Measurements from ENCODE around the gene DCAF6.
"Not testable (repeated sequence)": the region's sequence is repeated elsewhere in the genome, so short reads cannot be mapped to it uniquely, and the experiment has no call there.

DCAF6 gene

GRCh38 chr1:167922611-167923074 is 13.8 kb upstream of the DCAF6 start:
- no peak for DNase-seq (ENCODE audit: low read depth)
- H3K4me3 ChIP-seq (ENCODE audit: low read depth, low read length): no peak overlapping the region

GRCh38 chr1:167923324-167924056 is 13.0 kb upstream of the DCAF6 start:
- no peak overlapping the region for H3K4me3 ChIP-seq (ENCODE audit: low read depth, low read length)
- no peak for DNase-seq (ENCODE audit: low read depth)

GRCh38 chr1:167924102-167924501 is 12.4 kb upstream of the DCAF6 start:
- H3K4me3 ChIP-seq (ENCODE audit: low read depth, low read length): no peak overlapping the region
- no peak for DNase-seq (ENCODE audit: low read depth)

- DNase-seq (ENCODE audit: low read depth): no peak
- H3K4me3 ChIP-seq (ENCODE audit: low read depth, low read length): no peak overlapping the region
Measured at GRCh38 chr1:167924543-167925231, 11.8 kb upstream of the DCAF6 start.

GRCh38 chr1:167926486-167926997 is 9.9 kb upstream of the DCAF6 start:
- DNase-seq (ENCODE audit: low read depth): no peak
- H3K4me3 ChIP-seq (ENCODE audit: low read depth, low read length): no peak overlapping the region

GRCh38 chr1:167927046-167927754 is 9.3 kb upstream of the DCAF6 start:
- no peak for DNase-seq (ENCODE audit: low read depth)
- no peak overlapping the region for H3K4me3 ChIP-seq (ENCODE audit: low read depth, low read length)

- H3K4me3 ChIP-seq (ENCODE audit: low read depth, low read length): no peak overlapping the region
- DNase-seq (ENCODE audit: low read depth): no peak
Measured at GRCh38 chr1:167928457-167928852, 8.0 kb upstream of the DCAF6 start.

- not testable (repeated sequence) for DNase-seq (ENCODE audit: low read depth); H3K4me3 ChIP-seq (ENCODE audit: low read depth, low read length)
Measured at GRCh38 chr1:167928919-167929318, 7.6 kb upstream of the DCAF6 start.

GRCh38 chr1:167929725-167930124 is 6.8 kb upstream of the DCAF6 start:
- H3K4me3 ChIP-seq (ENCODE audit: low read depth, low read length): no peak overlapping the region
- DNase-seq (ENCODE audit: low read depth): no peak

GRCh38 chr1:167933788-167934187 is 2.7 kb upstream of the DCAF6 start:
- no peak for DNase-seq (ENCODE audit: low read depth)
- H3K4me3 ChIP-seq (ENCODE audit: low read depth, low read length): no peak overlapping the region

- peak overlapping the region; percentile 95 for H3K4me3 ChIP-seq (ENCODE audit: low read depth, low read length)
- DNase-seq (ENCODE audit: low read depth): no peak
Measured at GRCh38 chr1:167934426-167935215, 1.9 kb upstream of the DCAF6 start.

GRCh38 chr1:167935216-167936067 is 1.0 kb upstream of the DCAF6 start:
- peak; percentile 20 for DNase-seq (ENCODE audit: low read depth)
- peak overlapping the region; percentile 95 for H3K4me3 ChIP-seq (ENCODE audit: low read depth, low read length)

GRCh38 chr1:167936930-167937708 is 636 bp downstream of the DCAF6 start, which contains the start of gene MPC2:
TSS of gene MPC2 (minus strand) at chr1:167937072. CDS start at chr1:167935841, 1,231 bp downstream.
- peak; percentile 48 for DNase-seq (ENCODE audit: low read depth)
- H3K4me3 ChIP-seq (ENCODE audit: low read depth, low read length): peak within 1 kb of the TSS; percentile 95

GRCh38 chr1:167937709-167938010 is 1.2 kb downstream of the DCAF6 start:
- no peak for DNase-seq (ENCODE audit: low read depth)
- peak overlapping the region; percentile 95 for H3K4me3 ChIP-seq (ENCODE audit: low read depth, low read length)

GRCh38 chr1:167938080-167938636 is 1.7 kb downstream of the DCAF6 start:
- DNase-seq (ENCODE audit: low read depth): no peak
- H3K4me3 ChIP-seq (ENCODE audit: low read depth, low read length): peak overlapping the region; percentile 95

GRCh38 chr1:167940264-167940663 is 3.8 kb downstream of the DCAF6 start:
- H3K4me3 ChIP-seq (ENCODE audit: low read depth, low read length): no peak overlapping the region
- DNase-seq (ENCODE audit: low read depth): no peak

GRCh38 chr1:167943541-167943940 is 7.1 kb downstream of the DCAF6 start:
- DNase-seq (ENCODE audit: low read depth): no peak
- H3K4me3 ChIP-seq (ENCODE audit: low read depth, low read length): no peak overlapping the region

- H3K4me3 ChIP-seq (ENCODE audit: low read depth, low read length): no peak overlapping the region
- no peak for DNase-seq (ENCODE audit: low read depth)
Measured at GRCh38 chr1:167947733-167948132, 11.2 kb downstream of the DCAF6 start.
